K562 (cell line): Measurements from ENCODE around the gene RAD52. TPM values are rescaled to one million over a fixed set of nuclear protein-coding genes. Genes with fewer than 3 reads are reported as not detected.

ENCODE experiments used
- ATAC-seq: fragments of 200-7000 bp; cut with Tn5 transposase; 3 replicates; pipeline ENCODE4 v1.9.1; 2020; ENCODE audit warnings: moderate library complexity
- BruUV-seq: library from RNA; stranded (reverse); fragments of 400-500 nt; replicated peaks from 2 replicates; lab custom pipeline; 2021; lab: Mats Ljungman, UMichigan
- CTCF ChIA-PET: fragments of 300-600 bp; formaldehyde crosslinking; extraction: SDS; loops from one replicate; lab custom pipeline; 2021; ENCODE audit warnings: low intra/inter-chr PET ratio; lab: Yijun Ruan, JAX
- POLR2A ChIA-PET: fragments of 300-600, 350-650 bp; sonication (Branson Sonifier 250); formaldehyde crosslinking; extraction: SDS; loops from one replicate; lab custom pipeline; 2021; ENCODE audit warnings: antibody characterized with exemption, inconsistent platforms; lab: Yijun Ruan, JAX
- DNase-seq, 4 experiments: peaks; one replicate each; pipeline versions ENCODE4 v3.0.0 to v3.0.0-alpha.2; 2011 to 2018; ENCODE audit warnings: low spot score in 3 of 4, mixed read lengths in 3 of 4; ENCODE audit errors: extremely low read depth in 1 of 4
- FAIRE-seq: peaks from 2 replicates; lab custom pipeline; 2011; peaks lifted over from hg19 to GRCh38; lab: Jason Lieb, UNC
- H2AFZ ChIP-seq: 2 replicates; pipeline ENCODE4 v1.6.0; 2011; ENCODE audit warnings: low read depth, low read length, control low read depth, inconsistent platforms
- H3K27ac ChIP-seq: fragments of 200-600 bp; 3 replicates; pipeline ENCODE4 v1.8.0; 2011; ENCODE audit warnings: low read depth, mild to moderate bottlenecking, control low read depth, inconsistent platforms, low read length, moderate library complexity, mixed read lengths; ENCODE audit errors: extremely low read depth
- H3K27me3 ChIP-seq, 2 experiments: fragments of 300-600 bp in 1 of 2; 2 replicates in 1 of 2; 3 replicates in 1 of 2; pipeline versions ENCODE4 v1.6.0 to v1.8.0; 2011; ENCODE audit warnings: inconsistent platforms in 2 of 2, low read length in 2 of 2, mild to moderate bottlenecking in 1 of 2, mixed read lengths in 1 of 2, moderate library complexity in 1 of 2; ENCODE audit not compliant: control insufficient read depth in 2 of 2, insufficient read depth in 2 of 2
- H3K36me3 ChIP-seq: fragments of 300-600 bp; 3 replicates; pipeline ENCODE4 v1.8.0; 2011; ENCODE audit warnings: mild to moderate bottlenecking, low read length, inconsistent platforms; ENCODE audit not compliant: control insufficient read depth, insufficient read depth
- H3K4me1 ChIP-seq, 2 experiments: fragments of 200-600 bp in 1 of 2; replicated peaks in 1 of 2; 2 replicates in 1 of 2; 3 replicates in 1 of 2; pipeline versions ENCODE4 v1.5.1 to v1.8.0; 2011; ENCODE audit warnings: inconsistent platforms in 2 of 2, low read length in 2 of 2, mild to moderate bottlenecking in 1 of 2, mixed read lengths in 1 of 2, moderate library complexity in 1 of 2; ENCODE audit not compliant: control insufficient read depth in 2 of 2, insufficient read depth in 2 of 2
- H3K4me2 ChIP-seq: 2 replicates; pipeline ENCODE4 v1.6.1; 2011; ENCODE audit warnings: low read length, control low read depth, inconsistent platforms, mixed read lengths; ENCODE audit not compliant: insufficient read depth
- H3K4me3 ChIP-seq: fragments of 200-600 bp; sonication (generic), shearing (Covaris generic); 2 replicates; pipeline ENCODE4 v1.5.1; 2016; ENCODE audit warnings: control low read depth, inconsistent platforms
- H3K79me2 ChIP-seq: fragments of 200-600 bp; 3 replicates; pipeline ENCODE4 v1.8.0; 2011; ENCODE audit warnings: low read length, inconsistent platforms; ENCODE audit not compliant: control insufficient read depth, insufficient read depth
- H3K9ac ChIP-seq, 2 experiments: 2 replicates each; pipeline versions ENCODE4 v1.6.0 to v1.6.1; 2011; ENCODE audit warnings: low read depth in 2 of 2, low read length in 2 of 2, control low read depth in 1 of 2, inconsistent platforms in 1 of 2, mild to moderate bottlenecking in 1 of 2, mixed read lengths in 1 of 2; ENCODE audit not compliant: insufficient read depth in 1 of 2
- H3K9me1 ChIP-seq: one replicate; pipeline ENCODE4 v1.6.0; 2011; ENCODE audit warnings: inconsistent platforms, mild to moderate bottlenecking, low read length, moderate library complexity; ENCODE audit not compliant: control insufficient read depth, insufficient read depth
- H3K9me3 ChIP-seq: replicated peaks from 2 replicates; pipeline ENCODE4 v1.5.1; 2011; ENCODE audit warnings: low read depth, low read length, inconsistent platforms; ENCODE audit not compliant: control insufficient read depth, insufficient read depth
- H4K20me1 ChIP-seq: replicated peaks from 2 replicates; pipeline ENCODE4 v1.6.1; 2011; ENCODE audit warnings: low read length, inconsistent platforms, mixed read lengths; ENCODE audit not compliant: control insufficient read depth, insufficient read depth
- ARID1B ChIP-seq: fragments of 450-650 bp; IDR thresholded peaks from 2 replicates; pipeline ENCODE4 v1.6.1; 2016; ENCODE audit warnings: antibody characterized with exemption, mild to moderate bottlenecking, inconsistent platforms
- ATF3 ChIP-seq, 2 experiments: fragments of 450-650 bp in 1 of 2; sonication (generic) in 1 of 2; formaldehyde crosslinking in 1 of 2; IDR thresholded peaks in 1 of 2; conservative IDR thresholded peaks in 1 of 2; 2 replicates each; pipeline versions ENCODE4 v1.6.1 to v1.8.1; 2016 to 2023; ENCODE audit warnings: mild to moderate bottlenecking in 2 of 2, moderate library complexity in 2 of 2, inconsistent platforms in 1 of 2, missing genetic modification reagents in 1 of 2
- ATF7 ChIP-seq: fragments of 450-650 bp; IDR thresholded peaks from 2 replicates; pipeline ENCODE4 v1.7.1; 2014; ENCODE audit warnings: mild to moderate bottlenecking, moderate library complexity
- CBFA2T3 ChIP-seq: fragments of 450-650 bp; IDR thresholded peaks from 2 replicates; pipeline ENCODE4 v1.6.1; 2017
- CEBPB ChIP-seq: fragments of 450-650 bp; IDR thresholded peaks from 2 replicates; pipeline ENCODE4 v1.6.1; 2016; ENCODE audit warnings: missing genetic modification characterization, missing compliant biosample characterization
- CEBPG ChIP-seq, 3 experiments: fragments of 200-800 bp in 1 of 3; sonication (Bioruptor generic) in 1 of 3; sonication (generic) in 1 of 3; formaldehyde crosslinking in 1 of 3; IDR thresholded peaks in 2 of 3; conservative IDR thresholded peaks in 1 of 3; 2 replicates each; pipeline versions ENCODE4 v1.6.1 to v1.8.0; 2016 to 2022; ENCODE audit warnings: missing compliant biosample characterization in 2 of 3, missing genetic modification characterization in 2 of 3, mild to moderate bottlenecking in 1 of 3, missing genetic modification reagents in 1 of 3
- FOXA3 ChIP-seq, 2 experiments: fragments of 450-650 bp in 1 of 2; sonication (generic) in 1 of 2; formaldehyde crosslinking; IDR thresholded peaks in 1 of 2; conservative IDR thresholded peaks in 1 of 2; 2 replicates each; pipeline versions ENCODE4 v1.4.0 to v1.8.0; 2020 to 2022; ENCODE audit warnings: mild to moderate bottlenecking in 2 of 2, missing genetic modification reagents in 1 of 2
- HDAC3 ChIP-seq: fragments of 450-650 bp; IDR thresholded peaks from 2 replicates; pipeline ENCODE4 v1.6.1; 2018; ENCODE audit warnings: borderline replicate concordance, mild to moderate bottlenecking, moderate library complexity; ENCODE audit not compliant: partially characterized antibody
- TAL1 ChIP-seq: fragments of 450-650 bp; IDR thresholded peaks from 2 replicates; pipeline ENCODE4 v1.6.1; 2016; ENCODE audit warnings: mild to moderate bottlenecking
- TCF3 ChIP-seq: sonication (generic); formaldehyde crosslinking; IDR thresholded peaks from 2 replicates; pipeline ENCODE4 v1.4.0; 2020; ENCODE audit warnings: mild to moderate bottlenecking, missing genetic modification reagents
- WGBS: fragments of 100-300 bp; shearing (Covaris generic); methylation state at CpG from one replicate; pipeline ENCODE4 v1.1.6; 2016; ENCODE audit warnings: low coverage, mixed read lengths; ENCODE audit not compliant: insufficient coverage; ENCODE audit errors: missing lambda C conversion rate; 5-methylcytosine and 5-hydroxymethylcytosine counted together
- in situ Hi-C: fragments of 300-500 bp; cut with MboI; formaldehyde crosslinking; loops from 4 replicates; pipeline ENCODE4 v1.15.0; 2018; ENCODE audit warnings: inconsistent platforms, mixed read lengths
- intact Hi-C: fragments of 100-400 bp; cut with micrococcal nuclease; formaldehyde crosslinking; loops from 2 replicates; pipeline ENCODE4 v1.14.2; 2022
- polyA plus RNA-seq, 8 experiments: library from polyadenylated mRNA; depleted of rRNA in 4 of 8; stranded (reverse) in 5 of 8; unstranded in 3 of 8; fragments of >200 nt; fragmentation: Nextera tagmentation in 2 of 8; fragmentation: Illumina TruSeq in 1 of 8; extraction: Ambion mirVana in 2 of 8; extraction: Trizol in 1 of 8; gene quantifications; 2 replicates each; pipeline versions ENCODE4 v1.2.1 to v1.2.3, GENCODE V29; 2011 to 2014; ENCODE audit warnings: inconsistent platforms in 1 of 8, missing spikeins in 1 of 8
- total RNA-seq, 7 experiments: library from RNA; depleted of rRNA in 6 of 7; stranded (reverse); fragments of >200 nt in 6 of 7; fragmentation: Illumina TruSeq in 2 of 7; extraction: Trizol in 2 of 7; gene quantifications; 2 replicates each; pipeline versions ENCODE4 v1.2.1 to v1.2.3, GENCODE V29; 2011 to 2021; ENCODE audit warnings: low replicate concordance in 1 of 7

Gene RAD52
- total and polyA plus RNA-seq, 9 of the 15 experiments (the other 6 are each of a cell fraction or from before 2014, with no cell fraction given) = 1.3 to 15.9 (median 9.3) TPM

GRCh38 chr12:981961-982360 is 32.5 kb upstream of the RAD52 start:
- CTCF ChIA-PET = no interaction called here
- Histone ChIP-seq H2AFZ (no peak overlapping the region), H3K4me3 (no peak overlapping the region), H3K9ac (no peak overlapping the region)
- in situ Hi-C loops = no loop called here
- WGBS = 33% methylated on average over 1 of the region's 3 CpGs
- BruUV-seq = no TSS peak
- TF ChIP-seq TAL1 (peak; percentile 26; the same call in 1 of the 2 replicates), CBFA2T3 (peak; percentile 39; the same call in 1 of the 2 replicates), CEBPB (peak; percentile 61), CEBPG (CRISPR knock-in tag; IDR thresholded peaks at IDR 0.05) (no peak), CEBPG (tag; conservative IDR thresholded peaks at IDR 0.05 in 1 of 2, IDR thresholded peaks at IDR 0.05 in 1 of 2) (peak in 1 of 2 experiments; percentile 51; a peak in 2 of 4 replicates), HDAC3 (no peak), ARID1B (peak; percentile 32), TCF3 (peak; percentile 53), FOXA3 (CRISPR knock-in tag; conservative IDR thresholded peaks at IDR 0.05 in 1 of 2, IDR thresholded peaks at IDR 0.05 in 1 of 2) (no peak), ATF7 (0 out of 2 replicates have a peak, but pooled peaks have one; percentile 17), ATF3 (IDR thresholded peaks at IDR 0.05) (peak; percentile 15; the same call in 1 of the 2 replicates), ATF3 (CRISPR knock-in tag; conservative IDR thresholded peaks at IDR 0.05) (no peak)
- TF ChIP-seq, all 486 proteins: peak for 8
- Histone ChIP-seq H3K27ac (no peak overlapping the region), H4K20me1 (no peaks in the 10 kb centered on the region), H3K27me3 (no peaks in the 10 kb centered on the region), H3K4me1 (peaks cover 0 to 5% of the 10 kb centered on the region in 2 experiments; a peak in 3 of 5 replicates), H3K4me2 (no peak overlapping the region), H3K36me3 (no peaks in the 10 kb centered on the region), H3K9me3 (no peaks in the 10 kb centered on the region), H3K9me1 (no peaks in the 10 kb centered on the region), H3K79me2 (no peaks in the 10 kb centered on the region)
- DNase-seq (no peak), ATAC-seq (no peak), FAIRE-seq (no peak)
- POLR2A ChIA-PET = interaction anchor here (1.3 kb wide), 1 partner anchor 14 kb away, joined by 4 read pairs; no protein-coding TSS in a partner anchor
- intact Hi-C loops = no loop called here
